ENCODE measurements around the gene IGF2R.

DNA sequence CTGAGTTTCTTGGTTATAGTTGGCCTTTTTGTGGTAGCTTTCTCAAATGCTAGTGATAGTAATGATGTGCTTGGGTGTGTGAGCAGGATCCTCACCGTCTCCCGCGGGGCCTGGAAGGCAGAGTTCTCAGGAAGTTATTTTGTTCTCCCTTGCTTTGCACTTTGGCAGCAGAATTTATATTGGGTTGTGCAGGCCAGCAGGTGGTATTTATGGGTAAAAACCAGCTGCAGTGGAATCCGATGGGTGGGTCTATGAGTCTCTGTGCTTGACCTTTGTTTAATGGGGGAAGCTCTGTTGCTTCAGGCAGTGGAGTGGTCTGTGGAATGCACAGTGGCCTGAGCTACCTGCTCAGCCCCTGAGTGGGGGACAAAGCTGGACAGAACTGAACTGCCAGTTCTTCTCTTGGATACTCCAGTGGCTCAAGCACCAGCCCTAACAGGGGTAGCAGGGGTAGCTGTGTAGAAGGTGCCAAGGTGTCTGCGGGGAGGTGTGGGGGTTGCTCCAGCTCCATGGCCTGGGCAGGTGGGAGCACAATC, 27.3 kb downstream of the IGF2R start:
- TF ChIP-seq, protein P1, sequence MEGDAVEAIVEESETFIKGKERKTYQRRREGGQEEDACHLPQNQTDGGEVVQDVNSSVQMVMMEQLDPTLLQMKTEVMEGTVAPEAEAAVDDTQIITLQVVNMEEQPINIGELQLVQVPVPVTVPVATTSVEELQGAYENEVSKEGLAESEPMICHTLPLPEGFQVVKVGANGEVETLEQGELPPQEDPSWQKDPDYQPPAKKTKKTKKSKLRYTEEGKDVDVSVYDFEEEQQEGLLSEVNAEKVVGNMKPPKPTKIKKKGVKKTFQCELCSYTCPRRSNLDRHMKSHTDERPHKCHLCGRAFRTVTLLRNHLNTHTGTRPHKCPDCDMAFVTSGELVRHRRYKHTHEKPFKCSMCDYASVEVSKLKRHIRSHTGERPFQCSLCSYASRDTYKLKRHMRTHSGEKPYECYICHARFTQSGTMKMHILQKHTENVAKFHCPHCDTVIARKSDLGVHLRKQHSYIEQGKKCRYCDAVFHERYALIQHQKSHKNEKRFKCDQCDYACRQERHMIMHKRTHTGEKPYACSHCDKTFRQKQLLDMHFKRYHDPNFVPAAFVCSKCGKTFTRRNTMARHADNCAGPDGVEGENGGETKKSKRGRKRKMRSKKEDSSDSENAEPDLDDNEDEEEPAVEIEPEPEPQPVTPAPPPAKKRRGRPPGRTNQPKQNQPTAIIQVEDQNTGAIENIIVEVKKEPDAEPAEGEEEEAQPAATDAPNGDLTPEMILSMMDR (IDR thresholded peaks at IDR 0.05; ENCODE audit: low read depth, low read length, poor library complexity, severe bottlenecking), result no peak
- TF ChIP-seq EZH2phosphoT487 (IDR thresholded peaks at IDR 0.05; ENCODE audit: borderline replicate concordance, low read length), result no peak
